ENCODE results near the gene ZDHHC6.

DNA sequence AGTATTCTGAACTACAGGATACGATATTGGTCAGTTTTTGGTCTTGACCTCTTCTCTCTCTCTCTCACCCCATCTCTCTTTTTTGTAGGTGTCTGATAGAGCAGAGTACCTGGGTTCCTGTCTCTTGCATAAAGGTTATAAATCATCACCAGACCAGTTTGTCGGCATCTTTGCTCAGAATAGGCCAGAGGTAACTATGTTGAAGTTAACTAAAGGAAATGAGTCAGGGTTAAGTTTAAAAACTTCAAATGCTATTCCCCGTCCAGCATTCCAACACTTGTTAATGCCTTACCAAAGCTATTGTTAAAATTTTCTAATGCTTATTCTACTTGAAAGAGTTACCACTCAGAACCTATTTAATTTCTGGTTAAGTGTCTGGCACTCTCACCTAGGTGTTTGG lies 42.1 kb downstream of the ZDHHC6 start:
- TF ChIP-seq, protein P1, sequence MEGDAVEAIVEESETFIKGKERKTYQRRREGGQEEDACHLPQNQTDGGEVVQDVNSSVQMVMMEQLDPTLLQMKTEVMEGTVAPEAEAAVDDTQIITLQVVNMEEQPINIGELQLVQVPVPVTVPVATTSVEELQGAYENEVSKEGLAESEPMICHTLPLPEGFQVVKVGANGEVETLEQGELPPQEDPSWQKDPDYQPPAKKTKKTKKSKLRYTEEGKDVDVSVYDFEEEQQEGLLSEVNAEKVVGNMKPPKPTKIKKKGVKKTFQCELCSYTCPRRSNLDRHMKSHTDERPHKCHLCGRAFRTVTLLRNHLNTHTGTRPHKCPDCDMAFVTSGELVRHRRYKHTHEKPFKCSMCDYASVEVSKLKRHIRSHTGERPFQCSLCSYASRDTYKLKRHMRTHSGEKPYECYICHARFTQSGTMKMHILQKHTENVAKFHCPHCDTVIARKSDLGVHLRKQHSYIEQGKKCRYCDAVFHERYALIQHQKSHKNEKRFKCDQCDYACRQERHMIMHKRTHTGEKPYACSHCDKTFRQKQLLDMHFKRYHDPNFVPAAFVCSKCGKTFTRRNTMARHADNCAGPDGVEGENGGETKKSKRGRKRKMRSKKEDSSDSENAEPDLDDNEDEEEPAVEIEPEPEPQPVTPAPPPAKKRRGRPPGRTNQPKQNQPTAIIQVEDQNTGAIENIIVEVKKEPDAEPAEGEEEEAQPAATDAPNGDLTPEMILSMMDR (IDR thresholded peaks at IDR 0.05) = no peak
- no peak for TF ChIP-seq POLR2A (IDR thresholded peaks at IDR 0.05)
